GM21367 (cell line): Measurements from ENCODE around the gene TMEM82.
A peak's percentile ranks its signal among the peaks of the same experiment; 100 is the strongest.
"Not testable (repeated sequence)": the region's sequence is repeated elsewhere in the genome, so short reads cannot be mapped to it uniquely, and the experiment has no call there.

ENCODE experiments used
- ATAC-seq: cut with Tn5 transposase; IDR thresholded peaks from one replicate; pipeline ENCODE4 v1.9.1; 2021; ENCODE audit not compliant: unreplicated experiment

Gene TMEM82

GRCh38 chr1:15742339-15742801 lies at the start of gene TMEM82:
Gene TMEM82, plus strand, starts transcription at chr1:15742499. Its CDS starts 61 bp downstream, at chr1:15742560.
- ATAC-seq, result no peak

GRCh38 chr1:15693371-15693770 lies 48.9 kb upstream of the TMEM82 start:
- no peak for ATAC-seq

GRCh38 chr1:15696956-15697521 lies 45.3 kb upstream of the TMEM82 start:
- ATAC-seq, result peak; percentile 90

GRCh38 chr1:15698201-15698600 lies 44.1 kb upstream of the TMEM82 start:
- no peak for ATAC-seq

- ATAC-seq, result not testable (repeated sequence)
Observed at GRCh38 chr1:15699321-15699720, 43.0 kb upstream of the TMEM82 start.

- ATAC-seq, result no peak
Observed at GRCh38 chr1:15700508-15700907, 41.8 kb upstream of the TMEM82 start.

GRCh38 chr1:15701784-15702183 lies 40.5 kb upstream of the TMEM82 start:
- no peak for ATAC-seq

- no peak for ATAC-seq
Observed at GRCh38 chr1:15702722-15703550, 39.4 kb upstream of the TMEM82 start.

- ATAC-seq, result no peak
Observed at GRCh38 chr1:15703562-15703961, 38.7 kb upstream of the TMEM82 start.

- no peak for ATAC-seq
Observed at GRCh38 chr1:15704526-15705183, 37.6 kb upstream of the TMEM82 start.

GRCh38 chr1:15705184-15705566 lies 37.1 kb upstream of the TMEM82 start:
- ATAC-seq, result no peak

- no peak for ATAC-seq
Observed at GRCh38 chr1:15706751-15707150, 35.5 kb upstream of the TMEM82 start.

- ATAC-seq, result no peak
Observed at GRCh38 chr1:15707239-15707925, 34.9 kb upstream of the TMEM82 start.

- ATAC-seq, result no peak
Observed at GRCh38 chr1:15708486-15709137, 33.7 kb upstream of the TMEM82 start.

- ATAC-seq, result no peak
Observed at GRCh38 chr1:15709226-15709625, 33.1 kb upstream of the TMEM82 start.

GRCh38 chr1:15712168-15712567 lies 30.1 kb upstream of the TMEM82 start:
- no peak for ATAC-seq

- no peak for ATAC-seq
Observed at GRCh38 chr1:15714406-15715136, 27.7 kb upstream of the TMEM82 start.

GRCh38 chr1:15717418-15718125 lies 24.7 kb upstream of the TMEM82 start:
- no peak for ATAC-seq

- ATAC-seq, result no peak
Observed at GRCh38 chr1:15718199-15718601, 24.1 kb upstream of the TMEM82 start.
